GDM1 (cell line): ENCODE results near the gene DNAH5.
A peak's percentile ranks its signal among the peaks of the same experiment; 100 is the strongest.
"Not testable (repeated sequence)": the region's sequence is repeated elsewhere in the genome, so short reads cannot be mapped to it uniquely, and the experiment has no call there.

Experiments used
- DNase-seq: peaks from one replicate; lab custom pipeline; 2025; lab: John Stamatoyannopoulos, UW

DNAH5 gene

GRCh38 chr5:13944560-13945199 lies at the start of gene DNAH5:
Gene DNAH5 (minus strand): TSS chr5:13944688. CDS start chr5:13944438, 250 bp downstream.
- DNase-seq, result no peak

- DNase-seq, result no peak
Measured at GRCh38 chr5:13993926-13994325, 49.4 kb upstream of the DNAH5 start.

DNA sequence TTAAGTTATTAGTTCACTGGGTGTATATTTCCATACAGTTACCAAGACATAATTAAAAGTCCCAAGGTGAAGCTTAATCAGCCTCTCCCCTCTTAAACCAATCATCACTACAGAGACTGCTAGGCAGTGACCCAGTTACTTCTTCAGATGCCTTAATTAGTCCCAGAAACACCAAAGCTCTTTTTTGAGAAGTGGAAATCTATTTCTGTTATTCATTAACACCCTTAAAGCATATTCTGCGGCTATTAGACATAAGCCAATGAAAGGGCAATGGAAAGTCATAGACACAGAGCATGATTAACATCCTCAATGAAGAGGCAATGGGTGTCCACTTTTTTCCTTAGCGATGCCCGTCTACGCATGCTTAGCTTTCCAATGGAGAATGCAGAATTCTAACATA lies 48.3 kb upstream of the DNAH5 start:
- no peak for DNase-seq

GRCh38 chr5:13991365-13991764 lies 46.9 kb upstream of the DNAH5 start:
- no peak for DNase-seq

- no peak for DNase-seq
Measured at GRCh38 chr5:13990896-13991295, 46.4 kb upstream of the DNAH5 start.

- no peak for DNase-seq
Measured at GRCh38 chr5:13989832-13990231, 45.3 kb upstream of the DNAH5 start.

DNA sequence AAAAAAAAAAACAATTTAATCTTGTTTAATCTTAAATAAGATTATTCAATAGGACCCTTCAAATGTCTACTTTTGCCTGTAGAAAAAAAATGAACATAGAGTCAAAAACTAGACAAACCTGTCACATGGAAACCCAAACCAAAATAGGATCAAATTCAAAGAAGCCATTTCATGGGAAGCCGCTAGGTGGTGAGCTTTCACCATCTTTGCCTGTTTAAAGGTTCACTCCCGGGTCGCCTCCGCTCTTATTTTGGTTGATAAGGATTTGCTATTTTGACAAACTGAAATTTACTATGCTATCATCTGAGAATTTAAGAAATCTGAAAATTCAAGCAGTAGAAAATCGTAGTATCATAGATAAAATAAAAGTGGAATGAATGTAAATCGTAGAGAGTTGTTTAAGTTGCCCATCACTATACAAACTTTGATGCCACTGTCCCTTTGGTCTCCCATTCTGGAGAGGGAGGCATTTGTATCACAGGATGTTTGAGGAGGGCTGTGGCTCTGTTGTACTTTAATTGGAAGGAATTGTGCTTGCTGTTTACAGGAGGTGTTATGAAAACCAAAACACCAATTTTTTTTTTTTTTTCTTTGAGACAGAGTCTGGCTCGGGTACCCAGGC lies 43.5 kb upstream of the DNAH5 start:
- DNase-seq, result no peak

GRCh38 chr5:13985731-13986418 lies 41.4 kb upstream of the DNAH5 start:
- no peak for DNase-seq

DNA sequence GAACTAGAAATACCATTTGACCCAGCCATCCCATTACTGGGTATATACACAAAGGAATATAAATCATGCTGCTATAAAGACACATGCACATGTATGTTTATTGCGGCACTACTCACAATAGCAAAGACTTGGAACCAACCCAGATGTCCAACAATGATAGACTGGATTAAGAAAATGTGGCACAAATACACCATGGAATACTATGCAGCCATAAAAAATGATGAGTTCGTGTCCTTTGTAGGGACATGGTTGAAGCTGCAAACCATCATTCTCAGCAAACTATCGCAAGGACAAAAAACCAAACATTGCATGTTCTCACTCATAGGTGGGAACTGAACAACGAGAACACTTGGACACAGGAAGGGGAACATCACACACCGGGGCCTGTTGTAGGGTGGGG lies 40.4 kb upstream of the DNAH5 start:
- DNase-seq, result not testable (repeated sequence)

DNA sequence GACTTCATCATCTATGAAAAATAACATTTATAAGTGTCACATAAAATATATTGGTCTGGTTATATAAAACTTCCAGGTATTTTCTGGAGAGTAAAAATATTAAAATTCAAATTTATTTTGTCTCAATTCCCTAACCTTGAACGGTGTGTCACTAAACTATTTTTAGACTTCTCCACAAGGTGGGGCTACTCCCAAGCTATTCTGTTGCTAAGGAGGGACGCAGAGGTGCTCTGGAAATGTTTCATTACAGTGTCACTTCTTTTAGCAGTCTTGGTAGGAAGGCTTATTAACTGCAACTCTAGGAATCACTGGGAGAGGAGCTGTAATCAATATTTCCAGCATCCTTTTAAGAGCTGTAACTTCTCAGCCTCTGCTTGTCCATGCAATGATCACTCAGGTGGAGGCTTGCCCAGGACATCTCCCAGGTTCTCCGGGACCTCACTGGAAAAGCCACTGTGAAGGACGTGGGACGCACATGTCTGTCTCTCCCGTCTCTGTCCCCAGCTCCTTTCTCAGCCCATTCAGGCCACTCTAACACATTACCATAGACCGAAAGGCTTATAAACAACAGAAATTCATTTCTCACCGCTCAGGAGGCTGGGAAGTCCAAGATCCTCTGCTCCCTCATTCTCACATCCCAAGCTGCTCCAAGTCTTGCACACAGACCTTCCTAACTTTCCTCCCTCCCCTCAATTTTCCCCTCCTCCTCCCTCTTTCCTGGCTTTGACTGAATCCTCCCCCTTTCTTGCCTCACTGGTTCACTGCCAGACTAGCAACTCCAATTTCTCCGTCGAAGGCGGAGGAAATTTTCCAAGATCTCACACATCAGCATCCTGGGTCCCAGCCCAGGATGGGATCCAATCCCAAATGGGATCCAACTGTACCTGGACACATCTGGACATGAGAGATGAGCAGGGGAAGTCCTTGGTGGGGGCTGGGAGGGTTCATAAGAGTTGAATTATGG lies 32.7 kb upstream of the DNAH5 start:
- no peak for DNase-seq

GRCh38 chr5:13976223-13976622 lies 31.7 kb upstream of the DNAH5 start:
- no peak for DNase-seq

DNA sequence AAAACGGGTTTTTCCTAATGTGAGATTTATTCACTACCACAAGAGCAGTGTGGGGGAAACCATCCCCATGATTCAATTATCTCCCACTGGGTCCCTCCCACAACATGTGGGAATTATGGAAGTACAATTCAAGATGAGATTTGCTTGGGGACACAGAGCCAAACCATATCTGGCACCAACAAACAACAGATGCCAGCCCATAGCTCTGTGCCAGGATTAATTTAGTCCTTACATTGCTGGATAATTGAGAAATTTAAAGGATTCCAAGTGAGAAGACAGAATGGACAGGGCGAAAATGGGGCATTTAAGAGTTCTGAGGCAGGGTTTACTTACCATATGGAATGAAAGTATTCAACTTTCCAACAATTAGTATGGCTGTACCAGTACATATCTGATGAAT lies 30.8 kb upstream of the DNAH5 start:
- DNase-seq, result no peak

DNA sequence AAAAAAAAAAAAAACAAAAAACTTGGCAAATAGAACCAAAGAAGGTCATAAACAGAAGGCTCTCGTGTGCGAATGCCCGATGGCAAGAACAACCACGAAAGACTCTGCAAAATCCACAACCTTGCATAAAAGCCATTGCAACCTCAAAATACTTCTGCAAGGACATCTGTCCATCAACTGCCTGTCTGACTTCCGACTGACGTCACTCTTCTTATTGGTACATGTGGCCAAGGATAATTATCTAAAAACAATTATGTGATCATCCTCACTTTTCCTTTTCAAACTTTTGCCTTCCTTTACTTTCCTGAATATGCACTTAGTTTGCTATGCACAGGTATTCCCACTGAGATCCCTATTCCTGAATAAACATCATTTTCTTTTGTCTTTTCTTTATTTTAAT lies 29.2 kb upstream of the DNAH5 start:
- no peak for DNase-seq

DNA sequence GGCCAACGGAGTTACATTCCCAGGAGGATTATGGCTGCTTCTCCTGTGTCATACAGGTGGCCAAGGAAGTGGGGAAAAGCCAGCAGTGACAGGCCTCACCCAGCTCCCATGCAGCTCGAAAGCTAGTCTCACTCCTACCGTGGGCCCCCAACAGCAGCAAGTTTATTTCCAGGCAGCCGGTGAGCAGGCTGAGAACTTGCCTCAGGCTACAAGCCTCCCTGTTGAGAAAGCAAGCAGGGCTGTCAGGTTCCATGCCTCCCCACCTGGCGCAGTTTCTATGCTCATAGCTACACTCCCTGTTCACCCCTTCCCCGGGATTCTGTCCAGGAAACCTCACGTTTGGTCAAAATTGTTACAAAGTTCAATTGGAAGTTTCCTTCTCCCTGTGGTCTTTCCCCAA lies 27.5 kb upstream of the DNAH5 start:
- no peak for DNase-seq

- DNase-seq, result peak; percentile 9
Measured at GRCh38 chr5:13957032-13957645, 12.7 kb upstream of the DNAH5 start.

DNA sequence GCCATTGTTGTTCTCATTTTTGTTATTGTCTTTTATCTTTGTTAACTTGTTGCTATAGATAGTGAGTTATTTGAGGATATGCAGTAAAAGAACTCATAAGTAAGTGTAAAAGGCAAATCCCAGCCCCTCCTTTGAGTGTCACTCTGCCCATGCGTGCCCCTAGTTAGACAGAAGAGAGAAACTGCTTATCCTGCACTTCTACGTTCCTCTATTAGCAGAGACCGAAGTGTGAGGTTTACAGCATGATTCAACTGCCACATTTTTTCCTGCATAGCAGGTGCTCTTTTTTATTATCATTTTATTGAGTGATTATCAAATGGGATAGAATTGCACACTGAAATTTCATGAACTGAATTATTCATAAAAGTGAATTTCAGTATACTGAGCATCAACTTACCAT lies 12.0 kb upstream of the DNAH5 start:
- no peak for DNase-seq

GRCh38 chr5:13955896-13956295 lies 11.4 kb upstream of the DNAH5 start:
- DNase-seq, result no peak

GRCh38 chr5:13946111-13946510 lies 1.6 kb upstream of the DNAH5 start:
- no peak for DNase-seq

GRCh38 chr5:13945271-13945670 lies 783 bp upstream of the DNAH5 start:
- DNase-seq, result no peak

GRCh38 chr5:13943676-13944075 lies 812 bp downstream of the DNAH5 start:
- DNase-seq, result no peak

GRCh38 chr5:13941468-13941867 lies 3.0 kb downstream of the DNAH5 start:
- no peak for DNase-seq

- DNase-seq, result no peak
Measured at GRCh38 chr5:13939638-13940037, 4.8 kb downstream of the DNAH5 start.
